Parathyroid adenoma (tissue), 2 donors: ENCODE data around the gene SPHK1.

ENCODE experiments used
- H2AFZ ChIP-seq: fragments of 300-600 bp; sonication (generic); one replicate; pipeline ENCODE4 v1.7.0; 2017; ENCODE audit warnings: antibody characterized with exemption, mild to moderate bottlenecking
- H3K27ac ChIP-seq: fragments of 300-600 bp; sonication (generic); one replicate; pipeline ENCODE4 v1.7.0; 2017
- H3K27me3 ChIP-seq: fragments of 300-600 bp; sonication (generic); one replicate; pipeline ENCODE4 v1.7.0; 2017; ENCODE audit warnings: low read length; ENCODE audit not compliant: control insufficient read depth, insufficient read depth
- H3K36me3 ChIP-seq: fragments of 300-600 bp; sonication (generic); one replicate; pipeline ENCODE4 v1.7.0; 2017; ENCODE audit warnings: low read length; ENCODE audit not compliant: control insufficient read depth, insufficient read depth
- H3K4me1 ChIP-seq: fragments of 300-600 bp; sonication (generic); one replicate; pipeline ENCODE4 v1.7.0; 2017; ENCODE audit warnings: control low read depth
- H3K4me2 ChIP-seq: fragments of 300-600 bp; sonication (generic); one replicate; pipeline ENCODE4 v1.7.0; 2017; ENCODE audit warnings: low read length
- H3K4me3 ChIP-seq: fragments of 300-600 bp; sonication (generic); one replicate; pipeline ENCODE4 v1.7.0; 2017; ENCODE audit warnings: low read depth, low read length
- H3K79me2 ChIP-seq: fragments of 300-600 bp; sonication (generic); one replicate; pipeline ENCODE4 v1.7.0; 2017; ENCODE audit warnings: control low read depth
- H3K9ac ChIP-seq: fragments of 300-600 bp; sonication (generic); one replicate; pipeline ENCODE4 v1.7.0; 2017; ENCODE audit warnings: mild to moderate bottlenecking
- H3K9me3 ChIP-seq: fragments of 300-600 bp; sonication (generic); one replicate; pipeline ENCODE4 v1.7.0; 2017; ENCODE audit warnings: low read length; ENCODE audit not compliant: control insufficient read depth
- CTCF ChIP-seq: fragments of 300-600 bp; sonication (generic); IDR thresholded peaks from one replicate; pipeline ENCODE4 v1.7.0; 2017; ENCODE audit warnings: antibody characterized with exemption, mild to moderate bottlenecking
- donor health status: primary hyperparathyroidism.

The SPHK1 gene

DNA sequence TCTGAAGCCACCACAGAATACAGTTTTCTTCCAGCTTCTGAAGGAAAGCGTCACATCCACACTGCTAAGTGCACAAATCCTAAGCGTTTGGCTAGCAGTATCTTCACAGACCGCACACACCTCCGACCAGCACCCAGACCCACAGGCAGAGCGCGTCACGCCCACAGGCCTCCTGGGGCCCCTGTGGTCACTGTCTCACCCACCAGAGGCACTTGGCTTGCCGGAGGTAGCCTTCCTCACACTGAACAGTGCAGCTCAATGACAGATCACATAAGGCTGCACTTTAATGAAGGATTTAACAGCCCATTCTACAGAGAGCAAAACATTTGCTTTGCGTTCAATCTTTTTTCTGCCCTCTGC, 21.2 kb downstream of the SPHK1 start:
- no peak for TF ChIP-seq CTCF
- H3K79me2 ChIP-seq = peaks cover 15% of the 10 kb centered on the region
- H3K9me3 ChIP-seq = no peaks in the 10 kb centered on the region
- H3K9ac ChIP-seq = no peak overlapping the region
- no peaks in the 10 kb centered on the region for H3K27me3 ChIP-seq
- H3K4me3 ChIP-seq = no peak overlapping the region
- no peak overlapping the region for H3K4me2 ChIP-seq
- H3K4me1 ChIP-seq = peaks cover 7% of the 10 kb centered on the region
- H2AFZ ChIP-seq = no peak overlapping the region
- no peaks in the 10 kb centered on the region for H3K36me3 ChIP-seq
- H3K27ac ChIP-seq = peak overlapping the region; percentile 26

GRCh38 chr17:76405967-76406647, 21.7 kb downstream of the SPHK1 start:
- no peaks in the 10 kb centered on the region for H3K9me3 ChIP-seq
- H3K9ac ChIP-seq = no peak overlapping the region
- H3K27me3 ChIP-seq = no peaks in the 10 kb centered on the region
- H3K36me3 ChIP-seq = no peaks in the 10 kb centered on the region
- peak overlapping the region; percentile 46 for H3K4me2 ChIP-seq
- H3K4me1 ChIP-seq = peaks cover 7% of the 10 kb centered on the region
- TF ChIP-seq CTCF = no peak
- H2AFZ ChIP-seq = no peak overlapping the region
- peak overlapping the region; percentile 26 for H3K27ac ChIP-seq
- peaks cover 15% of the 10 kb centered on the region for H3K79me2 ChIP-seq
- H3K4me3 ChIP-seq = no peak overlapping the region

GRCh38 chr17:76407509-76407908, 23.1 kb downstream of the SPHK1 start:
- Histone ChIP-seq H3K9me3 (no peaks in the 10 kb centered on the region), H3K27me3 (no peaks in the 10 kb centered on the region), H3K4me2 (no peak overlapping the region), H3K36me3 (no peaks in the 10 kb centered on the region), H3K4me1 (peaks cover 7% of the 10 kb centered on the region), H3K79me2 (peaks cover 14% of the 10 kb centered on the region), H2AFZ (no peak overlapping the region), H3K9ac (no peak overlapping the region), H3K27ac (no peak overlapping the region), H3K4me3 (no peak overlapping the region)
- no peak for TF ChIP-seq CTCF

GRCh38 chr17:76408037-76408849, 23.8 kb downstream of the SPHK1 start:
- no peaks in the 10 kb centered on the region for H3K9me3 ChIP-seq
- H3K4me3 ChIP-seq = no peak overlapping the region
- H3K9ac ChIP-seq = no peak overlapping the region
- H2AFZ ChIP-seq = no peak overlapping the region
- H3K36me3 ChIP-seq = no peaks in the 10 kb centered on the region
- H3K4me2 ChIP-seq = no peak overlapping the region
- H3K4me1 ChIP-seq = peaks cover 7% of the 10 kb centered on the region
- no peaks in the 10 kb centered on the region for H3K27me3 ChIP-seq
- no peak overlapping the region for H3K27ac ChIP-seq
- peaks cover 19% of the 10 kb centered on the region for H3K79me2 ChIP-seq
- TF ChIP-seq CTCF = peak; percentile 91
